HepG2 (cell line): Measurements from ENCODE around the gene MYBPC2. TPM values are rescaled to one million over a fixed set of nuclear protein-coding genes. Genes with fewer than 3 reads are reported as not detected.

Experiments
- AGO2 ChIP-seq: fragments of 200-400 bp; formaldehyde crosslinking; optimal IDR thresholded peaks from 2 replicates; pipeline ENCODE3; 2017; ENCODE audit warnings: mild to moderate bottlenecking, low read depth, low read length, moderate library complexity
- HDAC1 ChIP-seq: sonication (generic); formaldehyde crosslinking; IDR thresholded peaks from 2 replicates; pipeline ENCODE4 v1.5.1; 2020; ENCODE audit warnings: mild to moderate bottlenecking, missing genetic modification reagents
- HNRNPL ChIP-seq: fragments of 200-400 bp; formaldehyde crosslinking; IDR thresholded peaks from 2 replicates; pipeline ENCODE4 v1.6.1; 2017; ENCODE audit warnings: mild to moderate bottlenecking, low read depth, low read length
- MED8 ChIP-seq: sonication (generic); formaldehyde crosslinking; IDR thresholded peaks from 2 replicates; pipeline ENCODE4 v1.8.1; 2023; ENCODE audit warnings: mild to moderate bottlenecking, missing genetic modification reagents; ENCODE audit not compliant: insufficient replicate concordance
- RXRA ChIP-seq: sonication (generic); formaldehyde crosslinking; IDR thresholded peaks from 2 replicates; pipeline ENCODE4 v1.5.1; 2020; ENCODE audit warnings: missing genetic modification reagents
- SAP130 ChIP-seq: IDR thresholded peaks from 2 replicates; pipeline ENCODE4 v1.6.1; 2016; ENCODE audit warnings: low read depth
- SOX13 ChIP-seq, 3 experiments: fragments of 450-650 bp in 1 of 3; sonication (generic) in 1 of 3; formaldehyde crosslinking in 1 of 3; IDR thresholded peaks in 2 of 3; conservative IDR thresholded peaks in 1 of 3; 2 replicates each; pipeline versions ENCODE4 v1.5.0 to v1.6.1; 2016 to 2020; ENCODE audit warnings: antibody characterized with exemption in 1 of 3, mild to moderate bottlenecking in 1 of 3, missing compliant biosample characterization in 1 of 3, missing genetic modification reagents in 1 of 3, moderate library complexity in 1 of 3
- SPEN ChIP-seq: sonication (generic); formaldehyde crosslinking; IDR thresholded peaks from 2 replicates; pipeline ENCODE4 v1.5.1; 2020; ENCODE audit warnings: low read depth, mild to moderate bottlenecking, missing genetic modification reagents
- TAF1 ChIP-seq: sonication (generic); formaldehyde crosslinking; IDR thresholded peaks from 2 replicates; pipeline ENCODE4 v1.4.0; 2020; ENCODE audit warnings: missing genetic modification reagents
- ZNF232 ChIP-seq: sonication (generic); formaldehyde crosslinking; IDR thresholded peaks from 2 replicates; pipeline ENCODE4 v1.4.0; 2020; ENCODE audit warnings: missing genetic modification reagents, borderline replicate concordance
- ZNF441 ChIP-seq: sonication (generic); formaldehyde crosslinking; IDR thresholded peaks from 2 replicates; pipeline ENCODE4 v1.7.0; 2021; ENCODE audit warnings: missing genetic modification reagents, borderline replicate concordance
- ZNF777 ChIP-seq: sonication (generic); formaldehyde crosslinking; IDR thresholded peaks from 2 replicates; pipeline ENCODE4 v1.4.0; 2020; ENCODE audit warnings: missing genetic modification reagents
- ZNF891 ChIP-seq: sonication (generic); formaldehyde crosslinking; IDR thresholded peaks from 2 replicates; pipeline ENCODE4 v1.5.0; 2020; ENCODE audit warnings: mild to moderate bottlenecking, missing genetic modification reagents
- polyA plus RNA-seq, 8 experiments: library from polyadenylated mRNA; depleted of rRNA in 3 of 8; stranded (reverse) in 7 of 8; unstranded in 1 of 8; fragments of >200 nt; fragmentation: Illumina TruSeq in 4 of 8; extraction: Trizol in 4 of 8; gene quantifications; 2 replicates each; pipeline versions ENCODE4 v1.2.1 to v1.2.3, GENCODE V29; 2011 to 2016; ENCODE audit warnings: low read depth in 4 of 8, missing spikeins in 1 of 8, mixed read lengths in 1 of 8; ENCODE audit not compliant: insufficient read depth in 1 of 8
- total RNA-seq, 5 experiments: library from RNA; depleted of rRNA; stranded (reverse); fragments of >200 nt; fragmentation: Illumina TruSeq; extraction: Trizol; gene quantifications; 2 replicates each; pipeline ENCODE4 v1.2.3, GENCODE V29; 2016; ENCODE audit warnings: low read depth in 1 of 5
- TF ChIP-seq, protein P1 (sequence below): sonication (generic); formaldehyde crosslinking; IDR thresholded peaks from 2 replicates; pipeline ENCODE4 v1.8.1; 2023; ENCODE audit warnings: missing genetic modification reagents, inconsistent platforms, borderline replicate concordance
- TF ChIP-seq, protein P2 (sequence below): sonication (generic); formaldehyde crosslinking; IDR thresholded peaks from 2 replicates; pipeline ENCODE4 v1.4.0; 2020; ENCODE audit warnings: missing genetic modification reagents
- TF ChIP-seq, protein P3 (sequence below): sonication (generic); formaldehyde crosslinking; IDR thresholded peaks from 2 replicates; pipeline ENCODE4 v1.9.0; 2022; ENCODE audit warnings: missing genetic modification reagents, mild to moderate bottlenecking, borderline replicate concordance
- TF ChIP-seq, protein P4 (sequence below): sonication (generic); IDR thresholded peaks from 2 replicates; pipeline ENCODE4 v1.6.1; 2016; ENCODE audit warnings: low read depth, borderline replicate concordance
- TF ChIP-seq, protein P5 (sequence below): IDR thresholded peaks from 2 replicates; pipeline ENCODE4 v1.6.1; 2016

Gene MYBPC2
- total and polyA plus RNA-seq, 2 of the 13 experiments (the other 11 are each of a cell fraction or from before 2014, with no cell fraction given): not detected

DNA sequence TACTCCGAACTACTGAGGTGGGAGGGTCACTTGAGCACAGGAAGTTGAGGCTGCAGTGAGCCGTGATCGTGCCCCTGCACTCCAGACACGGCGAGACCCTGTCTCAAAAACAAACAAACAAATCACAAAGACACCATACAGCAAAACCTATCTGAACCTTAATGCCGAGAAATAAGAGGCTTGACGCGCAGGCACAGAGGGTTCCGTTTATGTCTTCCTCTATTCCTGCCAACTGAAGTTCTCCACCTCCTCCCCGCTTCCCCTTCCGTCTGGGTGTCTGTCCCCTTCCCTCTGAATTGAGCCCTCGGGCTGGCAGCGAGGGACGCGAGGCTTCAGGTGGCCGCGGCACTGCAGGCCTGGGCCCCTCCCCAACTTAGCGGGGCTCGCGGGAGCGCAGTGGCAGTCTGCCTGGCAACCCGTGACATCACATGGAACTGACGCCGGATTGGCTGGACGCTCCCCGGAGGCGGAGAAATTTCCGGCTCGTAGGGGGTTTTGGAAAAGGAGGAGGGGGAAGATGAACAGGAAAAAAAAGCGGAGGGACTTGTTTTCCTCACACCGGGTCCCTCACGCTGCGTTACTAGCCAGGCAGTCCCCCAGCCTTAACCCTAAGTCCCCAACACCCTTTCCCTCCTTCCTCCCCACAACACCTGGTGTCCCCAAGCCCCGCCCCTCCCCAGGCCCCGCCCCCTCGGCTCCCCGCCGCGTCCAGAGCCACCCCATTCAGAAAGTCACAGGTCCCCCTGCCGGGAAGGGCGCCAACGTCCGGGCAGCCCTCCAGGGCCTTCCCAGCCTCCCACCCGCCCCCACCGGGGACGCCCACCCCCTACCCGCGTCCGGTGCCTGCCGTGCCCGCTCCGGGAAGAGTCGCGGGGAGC is 1.1 kb upstream of the MYBPC2 start (continued):
- TF ChIP-seq SOX13 (IDR thresholded peaks at IDR 0.05) (no peak), SOX13 (CRISPR knock-in tag; conservative IDR thresholded peaks at IDR 0.05 in 1 of 2, IDR thresholded peaks at IDR 0.05 in 1 of 2) (no peak), AGO2 (no peak), TAF1 (CRISPR knock-in tag) (peak; percentile 25; the same call in 1 of the 2 replicates), ZNF441 (CRISPR knock-in tag) (no peak), SAP130 (CRISPR knock-in tag) (peak; percentile 21; the same call in 1 of the 2 replicates), HNRNPL (peak; percentile 90), ZNF891 (CRISPR knock-in tag) (0 out of 2 replicates have a peak, but pooled peaks have one; percentile 28), HDAC1 (CRISPR knock-in tag) (peak; percentile 24; the same call in 1 of the 2 replicates), ZNF232 (0 out of 2 replicates have a peak, but pooled peaks have one; percentile 13), RXRA (0 out of 2 replicates have a peak, but pooled peaks have one; percentile 28), MED8 (CRISPR knock-in tag) (no peak), SPEN (CRISPR knock-in tag) (peak; percentile 37; the same call in 1 of the 2 replicates), ZNF777 (CRISPR knock-in tag) (peak; percentile 44; the same call in 1 of the 2 replicates)
- TF ChIP-seq, protein P1, sequence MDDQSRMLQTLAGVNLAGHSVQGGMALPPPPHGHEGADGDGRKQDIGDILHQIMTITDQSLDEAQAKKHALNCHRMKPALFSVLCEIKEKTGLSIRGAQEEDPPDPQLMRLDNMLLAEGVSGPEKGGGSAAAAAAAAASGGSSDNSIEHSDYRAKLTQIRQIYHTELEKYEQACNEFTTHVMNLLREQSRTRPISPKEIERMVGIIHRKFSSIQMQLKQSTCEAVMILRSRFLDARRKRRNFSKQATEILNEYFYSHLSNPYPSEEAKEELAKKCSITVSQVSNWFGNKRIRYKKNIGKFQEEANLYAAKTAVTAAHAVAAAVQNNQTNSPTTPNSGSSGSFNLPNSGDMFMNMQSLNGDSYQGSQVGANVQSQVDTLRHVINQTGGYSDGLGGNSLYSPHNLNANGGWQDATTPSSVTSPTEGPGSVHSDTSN (CRISPR knock-in tag): no peak
- TF ChIP-seq, protein P2, sequence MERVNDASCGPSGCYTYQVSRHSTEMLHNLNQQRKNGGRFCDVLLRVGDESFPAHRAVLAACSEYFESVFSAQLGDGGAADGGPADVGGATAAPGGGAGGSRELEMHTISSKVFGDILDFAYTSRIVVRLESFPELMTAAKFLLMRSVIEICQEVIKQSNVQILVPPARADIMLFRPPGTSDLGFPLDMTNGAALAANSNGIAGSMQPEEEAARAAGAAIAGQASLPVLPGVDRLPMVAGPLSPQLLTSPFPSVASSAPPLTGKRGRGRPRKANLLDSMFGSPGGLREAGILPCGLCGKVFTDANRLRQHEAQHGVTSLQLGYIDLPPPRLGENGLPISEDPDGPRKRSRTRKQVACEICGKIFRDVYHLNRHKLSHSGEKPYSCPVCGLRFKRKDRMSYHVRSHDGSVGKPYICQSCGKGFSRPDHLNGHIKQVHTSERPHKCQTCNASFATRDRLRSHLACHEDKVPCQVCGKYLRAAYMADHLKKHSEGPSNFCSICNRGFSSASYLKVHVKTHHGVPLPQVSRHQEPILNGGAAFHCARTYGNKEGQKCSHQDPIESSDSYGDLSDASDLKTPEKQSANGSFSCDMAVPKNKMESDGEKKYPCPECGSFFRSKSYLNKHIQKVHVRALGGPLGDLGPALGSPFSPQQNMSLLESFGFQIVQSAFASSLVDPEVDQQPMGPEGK (CRISPR knock-in tag): peak; percentile 85
- TF ChIP-seq, protein P3, sequence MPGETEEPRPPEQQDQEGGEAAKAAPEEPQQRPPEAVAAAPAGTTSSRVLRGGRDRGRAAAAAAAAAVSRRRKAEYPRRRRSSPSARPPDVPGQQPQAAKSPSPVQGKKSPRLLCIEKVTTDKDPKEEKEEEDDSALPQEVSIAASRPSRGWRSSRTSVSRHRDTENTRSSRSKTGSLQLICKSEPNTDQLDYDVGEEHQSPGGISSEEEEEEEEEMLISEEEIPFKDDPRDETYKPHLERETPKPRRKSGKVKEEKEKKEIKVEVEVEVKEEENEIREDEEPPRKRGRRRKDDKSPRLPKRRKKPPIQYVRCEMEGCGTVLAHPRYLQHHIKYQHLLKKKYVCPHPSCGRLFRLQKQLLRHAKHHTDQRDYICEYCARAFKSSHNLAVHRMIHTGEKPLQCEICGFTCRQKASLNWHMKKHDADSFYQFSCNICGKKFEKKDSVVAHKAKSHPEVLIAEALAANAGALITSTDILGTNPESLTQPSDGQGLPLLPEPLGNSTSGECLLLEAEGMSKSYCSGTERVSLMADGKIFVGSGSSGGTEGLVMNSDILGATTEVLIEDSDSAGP: peak; percentile 14; the same call in 1 of the 2 replicates
- TF ChIP-seq, protein P4, sequence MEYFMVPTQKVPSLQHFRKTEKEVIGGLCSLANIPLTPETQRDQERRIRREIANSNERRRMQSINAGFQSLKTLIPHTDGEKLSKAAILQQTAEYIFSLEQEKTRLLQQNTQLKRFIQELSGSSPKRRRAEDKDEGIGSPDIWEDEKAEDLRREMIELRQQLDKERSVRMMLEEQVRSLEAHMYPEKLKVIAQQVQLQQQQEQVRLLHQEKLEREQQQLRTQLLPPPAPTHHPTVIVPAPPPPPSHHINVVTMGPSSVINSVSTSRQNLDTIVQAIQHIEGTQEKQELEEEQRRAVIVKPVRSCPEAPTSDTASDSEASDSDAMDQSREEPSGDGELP: peak; percentile 15; the same call in 1 of the 2 replicates
- TF ChIP-seq, protein P5, sequence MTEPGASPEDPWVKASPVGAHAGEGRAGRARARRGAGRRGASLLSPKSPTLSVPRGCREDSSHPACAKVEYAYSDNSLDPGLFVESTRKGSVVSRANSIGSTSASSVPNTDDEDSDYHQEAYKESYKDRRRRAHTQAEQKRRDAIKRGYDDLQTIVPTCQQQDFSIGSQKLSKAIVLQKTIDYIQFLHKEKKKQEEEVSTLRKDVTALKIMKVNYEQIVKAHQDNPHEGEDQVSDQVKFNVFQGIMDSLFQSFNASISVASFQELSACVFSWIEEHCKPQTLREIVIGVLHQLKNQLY (CRISPR knock-in tag): no peak
